ENCODE measurements around the gene PTH. TPM values are rescaled to one million over a fixed set of nuclear protein-coding genes. Genes with fewer than 3 reads are reported as not detected.
A peak's percentile ranks its signal among the peaks of the same experiment; 100 is the strongest.

PTH gene
- total and polyA plus RNA-seq, 2 experiments from 2014 or later: 1.4 TPM; not detected in 1

DNA sequence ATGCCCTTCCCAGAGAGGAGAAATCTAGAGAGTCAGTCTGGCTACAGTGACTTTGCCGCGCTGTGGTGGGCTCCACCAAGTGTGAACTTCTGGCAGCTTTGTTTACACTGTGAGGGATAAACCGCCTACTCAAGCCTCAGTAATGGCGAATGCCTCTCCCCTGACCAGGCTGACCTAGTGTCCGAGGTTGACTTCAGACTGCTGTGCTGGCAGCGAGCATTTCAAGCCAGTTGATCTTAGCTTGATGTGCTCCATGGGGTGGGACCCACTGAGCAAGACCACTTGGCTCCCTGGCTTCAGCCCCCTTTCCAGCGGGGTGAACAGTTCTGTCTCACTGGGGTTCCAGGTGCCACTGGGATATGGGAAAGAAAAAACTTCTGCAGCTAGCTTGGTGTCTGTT lies 38.6 kb upstream of the PTH start:
- no peaks in the 10 kb centered on the region for H3K4me1 ChIP-seq (ENCODE audit: insufficient read depth)
- DNase-seq (ENCODE audit: low spot score): no peak
- H3K36me3 ChIP-seq (replicated peaks; ENCODE audit: insufficient read depth, low read depth): no peaks in the 10 kb centered on the region
- H2AFZ ChIP-seq: no peak overlapping the region
- H4K20me1 ChIP-seq (ENCODE audit: insufficient read depth, poor library complexity, severe bottlenecking): no peaks in the 10 kb centered on the region
- no peak for TF ChIP-seq EZH2phosphoT487 (IDR thresholded peaks at IDR 0.05; ENCODE audit: low read depth, severe bottlenecking, unreplicated experiment)
- no peak for TF ChIP-seq EZH2 (IDR thresholded peaks at IDR 0.05; ENCODE audit: borderline replicate concordance)
- TF ChIP-seq, protein P1, sequence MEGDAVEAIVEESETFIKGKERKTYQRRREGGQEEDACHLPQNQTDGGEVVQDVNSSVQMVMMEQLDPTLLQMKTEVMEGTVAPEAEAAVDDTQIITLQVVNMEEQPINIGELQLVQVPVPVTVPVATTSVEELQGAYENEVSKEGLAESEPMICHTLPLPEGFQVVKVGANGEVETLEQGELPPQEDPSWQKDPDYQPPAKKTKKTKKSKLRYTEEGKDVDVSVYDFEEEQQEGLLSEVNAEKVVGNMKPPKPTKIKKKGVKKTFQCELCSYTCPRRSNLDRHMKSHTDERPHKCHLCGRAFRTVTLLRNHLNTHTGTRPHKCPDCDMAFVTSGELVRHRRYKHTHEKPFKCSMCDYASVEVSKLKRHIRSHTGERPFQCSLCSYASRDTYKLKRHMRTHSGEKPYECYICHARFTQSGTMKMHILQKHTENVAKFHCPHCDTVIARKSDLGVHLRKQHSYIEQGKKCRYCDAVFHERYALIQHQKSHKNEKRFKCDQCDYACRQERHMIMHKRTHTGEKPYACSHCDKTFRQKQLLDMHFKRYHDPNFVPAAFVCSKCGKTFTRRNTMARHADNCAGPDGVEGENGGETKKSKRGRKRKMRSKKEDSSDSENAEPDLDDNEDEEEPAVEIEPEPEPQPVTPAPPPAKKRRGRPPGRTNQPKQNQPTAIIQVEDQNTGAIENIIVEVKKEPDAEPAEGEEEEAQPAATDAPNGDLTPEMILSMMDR (IDR thresholded peaks at IDR 0.05; ENCODE audit: poor library complexity): no peak
- 66% methylated on average over 7 of the region's 7 CpGs for WGBS (ENCODE audit: low lambda C conversion rate, missing lambda C conversion rate)
- no peaks in the 10 kb centered on the region for H3K9me2 ChIP-seq (replicated peaks; ENCODE audit: insufficient read depth)
- no peak overlapping the region for H3K4me2 ChIP-seq
- H3K27me3 ChIP-seq: no peaks in the 10 kb centered on the region
- H3K79me2 ChIP-seq: no peaks in the 10 kb centered on the region
- no peak overlapping the region for H3K4me3 ChIP-seq
- no peaks in the 10 kb centered on the region for H3K9me3 ChIP-seq (ENCODE audit: low read depth)
- H3K27ac ChIP-seq: no peak overlapping the region

DNA sequence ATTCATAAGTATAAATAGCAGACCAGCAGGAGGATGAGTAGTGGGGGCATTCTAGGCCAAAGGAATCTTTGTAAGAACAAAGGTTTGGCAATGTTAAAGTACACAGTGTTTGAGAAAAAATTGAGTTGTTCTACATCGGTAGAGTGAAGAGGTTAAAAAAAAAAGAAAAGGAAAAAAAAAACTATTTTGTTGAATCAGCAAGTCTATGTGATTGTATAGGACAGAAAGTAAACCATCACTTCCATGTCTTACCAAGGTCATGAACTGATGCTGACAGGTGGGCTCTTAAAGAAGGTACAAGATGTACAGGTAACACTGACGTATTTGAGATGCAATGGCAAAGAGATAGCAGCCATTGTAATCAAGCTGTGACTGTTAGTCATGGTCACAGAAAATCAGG lies 29.5 kb upstream of the PTH start:
- Histone ChIP-seq H2AFZ (no peak overlapping the region), H3K9me3 (ENCODE audit: low read depth) (no peaks in the 10 kb centered on the region), H3K27me3 (no peaks in the 10 kb centered on the region), H3K9me2 (replicated peaks; ENCODE audit: insufficient read depth) (no peaks in the 10 kb centered on the region), H4K20me1 (ENCODE audit: insufficient read depth, poor library complexity, severe bottlenecking) (no peaks in the 10 kb centered on the region), H3K4me3 (no peak overlapping the region), H3K27ac (no peak overlapping the region), H3K4me1 (ENCODE audit: insufficient read depth) (no peaks in the 10 kb centered on the region), H3K4me2 (no peak overlapping the region), H3K79me2 (no peaks in the 10 kb centered on the region), H3K36me3 (replicated peaks; ENCODE audit: insufficient read depth, low read depth) (no peaks in the 10 kb centered on the region)
- 77% methylated on average over 2 of the region's 2 CpGs for WGBS (ENCODE audit: low lambda C conversion rate, missing lambda C conversion rate)
- TF ChIP-seq EZH2 (IDR thresholded peaks at IDR 0.05; ENCODE audit: borderline replicate concordance) (no peak), EZH2phosphoT487 (IDR thresholded peaks at IDR 0.05; ENCODE audit: low read depth, severe bottlenecking, unreplicated experiment) (no peak)
- TF ChIP-seq, protein P1 (IDR thresholded peaks at IDR 0.05; ENCODE audit: poor library complexity): no peak
- DNase-seq (ENCODE audit: low spot score): no peak

DNA sequence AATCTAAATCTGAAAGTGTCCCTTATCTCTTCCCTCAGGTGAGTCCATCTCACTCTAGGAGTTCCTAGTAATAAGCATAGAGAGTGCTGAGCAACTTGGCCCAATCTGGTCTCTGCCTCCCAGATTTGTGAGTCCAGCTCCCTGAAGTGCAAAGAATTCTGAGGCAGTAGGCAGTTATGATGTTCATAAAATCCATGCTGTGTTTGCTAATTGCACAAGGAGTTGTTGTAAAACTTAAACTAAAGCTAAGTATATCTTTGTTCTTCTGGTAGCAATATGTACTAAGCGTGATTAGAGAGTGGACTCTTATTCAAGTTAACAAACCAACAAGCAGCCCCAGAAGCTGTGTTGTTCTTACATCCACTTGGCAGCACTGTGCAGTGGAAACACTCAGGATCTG lies 7.6 kb upstream of the PTH start:
- no peaks in the 10 kb centered on the region for H4K20me1 ChIP-seq (ENCODE audit: insufficient read depth, poor library complexity, severe bottlenecking)
- no peaks in the 10 kb centered on the region for H3K36me3 ChIP-seq (replicated peaks; ENCODE audit: insufficient read depth, low read depth)
- no peak overlapping the region for H3K4me3 ChIP-seq
- no peak overlapping the region for H3K4me2 ChIP-seq
- no peak overlapping the region for H3K27ac ChIP-seq
- H3K9me2 ChIP-seq (replicated peaks; ENCODE audit: insufficient read depth): no peaks in the 10 kb centered on the region
- H3K27me3 ChIP-seq: no peaks in the 10 kb centered on the region
- TF ChIP-seq, protein P1 (IDR thresholded peaks at IDR 0.05; ENCODE audit: poor library complexity): no peak
- peak; percentile 94 for TF ChIP-seq EZH2phosphoT487 (IDR thresholded peaks at IDR 0.05; ENCODE audit: low read depth, severe bottlenecking, unreplicated experiment)
- H3K4me1 ChIP-seq (ENCODE audit: insufficient read depth): no peaks in the 10 kb centered on the region
- H3K79me2 ChIP-seq: no peaks in the 10 kb centered on the region
- 63% methylated on average over 1 of the region's 1 CpG for WGBS (ENCODE audit: low lambda C conversion rate, missing lambda C conversion rate)
- H2AFZ ChIP-seq: no peak overlapping the region
- H3K9me3 ChIP-seq (ENCODE audit: low read depth): no peaks in the 10 kb centered on the region
- DNase-seq (ENCODE audit: low spot score): peak; percentile 26

DNA sequence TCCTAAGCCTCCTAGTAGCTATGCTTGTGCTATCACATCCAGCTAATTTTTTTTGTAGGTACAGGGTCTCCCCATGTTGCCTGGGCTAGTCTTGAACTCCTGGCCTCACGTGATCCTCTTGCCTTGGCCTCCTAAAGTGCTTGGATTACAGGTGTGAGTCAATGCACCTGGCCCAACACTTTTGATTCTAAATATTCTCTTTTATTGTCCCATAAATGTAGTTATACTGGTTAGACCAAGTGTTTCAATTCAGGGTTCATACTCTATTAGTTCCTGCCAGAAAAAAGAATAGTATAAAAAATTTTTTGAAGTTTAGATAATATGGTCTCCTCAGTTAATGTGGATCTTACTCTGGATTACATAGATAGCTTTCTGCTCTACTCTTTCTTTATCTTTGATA lies 6.7 kb upstream of the PTH start:
- no peak overlapping the region for H2AFZ ChIP-seq
- no peaks in the 10 kb centered on the region for H3K9me2 ChIP-seq (replicated peaks; ENCODE audit: insufficient read depth)
- H4K20me1 ChIP-seq (ENCODE audit: insufficient read depth, poor library complexity, severe bottlenecking): no peaks in the 10 kb centered on the region
- no peaks in the 10 kb centered on the region for H3K79me2 ChIP-seq
- no peaks in the 10 kb centered on the region for H3K27me3 ChIP-seq
- no peaks in the 10 kb centered on the region for H3K9me3 ChIP-seq (ENCODE audit: low read depth)
- 78% methylated on average over 1 of the region's 1 CpG for WGBS (ENCODE audit: low lambda C conversion rate, missing lambda C conversion rate)
- H3K4me2 ChIP-seq: no peak overlapping the region
- no peaks in the 10 kb centered on the region for H3K4me1 ChIP-seq (ENCODE audit: insufficient read depth)
- H3K36me3 ChIP-seq (replicated peaks; ENCODE audit: insufficient read depth, low read depth): no peaks in the 10 kb centered on the region
- H3K27ac ChIP-seq: no peak overlapping the region
- TF ChIP-seq, protein P1 (IDR thresholded peaks at IDR 0.05; ENCODE audit: poor library complexity): no peak
- TF ChIP-seq EZH2phosphoT487 (IDR thresholded peaks at IDR 0.05; ENCODE audit: low read depth, severe bottlenecking, unreplicated experiment) (no peak), EZH2 (IDR thresholded peaks at IDR 0.05; ENCODE audit: borderline replicate concordance) (no peak)
- no peak for DNase-seq (ENCODE audit: low spot score)
- H3K4me3 ChIP-seq: no peak overlapping the region

Data from hepatocyte (in vitro differentiated cells).